Endodermal cell (in vitro differentiated cells): Measurements from ENCODE around the gene PXMP4. TPM values are rescaled to one million over a fixed set of nuclear protein-coding genes. Genes with fewer than 3 reads are reported as not detected.

Experiments used
- DNase-seq: peaks from one replicate; pipeline ENCODE4 v3.0.0-alpha.2; 2017
- H3K27ac ChIP-seq: 2 replicates; pipeline ENCODE4 v1.5.1; 2013; ENCODE audit warnings: mild to moderate bottlenecking, low read depth, low read length, moderate library complexity
- H3K27me3 ChIP-seq: 2 replicates; pipeline ENCODE4 v1.6.1; 2013; ENCODE audit warnings: mild to moderate bottlenecking, low read length, moderate library complexity; ENCODE audit not compliant: insufficient read depth, control insufficient read depth, poor library complexity, severe bottlenecking
- H3K36me3 ChIP-seq: 2 replicates; pipeline ENCODE4 v1.7.0; 2013; ENCODE audit warnings: mild to moderate bottlenecking, low read length, moderate library complexity; ENCODE audit not compliant: control insufficient read depth, insufficient read depth
- H3K4me1 ChIP-seq: one replicate; pipeline ENCODE4 v1.7.0; 2013; ENCODE audit warnings: low read length; ENCODE audit not compliant: control insufficient read depth, insufficient read depth
- H3K4me3 ChIP-seq: 2 replicates; pipeline ENCODE4 v1.5.1; 2013; ENCODE audit warnings: mild to moderate bottlenecking, low read length, moderate library complexity
- H3K9ac ChIP-seq: 2 replicates; pipeline ENCODE4 v1.6.1; 2013; ENCODE audit warnings: mild to moderate bottlenecking, low read length, moderate library complexity; ENCODE audit not compliant: poor library complexity, severe bottlenecking; ENCODE audit errors: extremely low read depth
- H3K9me3 ChIP-seq: 2 replicates; pipeline ENCODE4 v1.6.1; 2013; ENCODE audit warnings: mild to moderate bottlenecking, low read length, moderate library complexity; ENCODE audit not compliant: control insufficient read depth
- H3K27ac Mint-ChIP-seq: 2 replicates; pipeline ENCODE4 v1.8.0; 2020; ENCODE audit warnings: mixed read lengths
- H3K27me3 Mint-ChIP-seq: 2 replicates; pipeline ENCODE4 v1.8.0; 2021; ENCODE audit warnings: mild to moderate bottlenecking, mixed read lengths; ENCODE audit not compliant: insufficient read depth
- H3K36me3 Mint-ChIP-seq: 2 replicates; pipeline ENCODE4 v1.8.0; 2020; ENCODE audit warnings: low read depth, mixed read lengths
- H3K4me1 Mint-ChIP-seq: 2 replicates; pipeline ENCODE4 v1.8.0; 2020; ENCODE audit warnings: mixed read lengths
- H3K4me3 Mint-ChIP-seq: 2 replicates; pipeline ENCODE4 v1.8.0; 2020; ENCODE audit warnings: mild to moderate bottlenecking, moderate library complexity, mixed read lengths
- H3K9me3 Mint-ChIP-seq: 2 replicates; pipeline ENCODE4 v1.8.0; 2020; ENCODE audit warnings: mild to moderate bottlenecking, mixed read lengths
- CTCF ChIP-seq: fragments of 200-600 bp; sonication (generic); conservative IDR thresholded peaks from 2 replicates; pipeline ENCODE4 v1.5.0; 2021; ENCODE audit warnings: antibody characterized with exemption, mild to moderate bottlenecking
- WGBS, 2 experiments: methylation state at CpG; one replicate each; pipeline versions ENCODE4 v1.1.5 to v1.1.7; 2013; ENCODE audit warnings: missing lambda C conversion rate in 2 of 2, mixed read lengths in 1 of 2; ENCODE audit not compliant: insufficient coverage in 1 of 2, insufficient read length in 1 of 2; 5-methylcytosine and 5-hydroxymethylcytosine counted together
- total RNA-seq, 2 donors: library from RNA; stranded (reverse); fragmentation: NEBNext Ultra II Directional in 1 of 2; extraction: Animal tissue kit (Norgen Biotek cat#: 25700) in 1 of 2; gene quantifications; 2 replicates in 1 of 2; 3 replicates in 1 of 2; pipeline ENCODE4 v1.2.1, GENCODE V29; 2021

PXMP4 gene
- total RNA-seq, 2 donors from 2014 or later = 1.5 to 3.8 TPM

DNA sequence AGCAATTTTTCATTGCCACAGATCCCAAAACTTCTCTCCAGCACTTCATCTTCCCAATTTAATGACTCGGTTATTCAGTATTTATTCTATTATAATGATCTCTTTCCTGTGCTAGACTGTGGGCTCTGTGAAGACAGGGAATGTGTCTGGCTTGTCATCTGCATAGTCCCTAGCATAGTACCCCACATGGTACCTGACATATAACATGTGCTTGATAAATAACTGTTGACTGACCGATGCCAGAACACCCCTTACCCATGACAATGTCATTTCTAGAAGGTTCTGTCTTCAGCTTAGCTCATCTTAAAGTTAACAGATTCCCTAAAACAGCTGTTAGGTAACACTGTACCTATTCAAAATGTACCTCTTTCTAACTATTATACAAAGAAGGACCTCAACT lies 3.6 kb downstream of the PXMP4 start:
- H3K9me3 ChIP-seq = no peaks in the 10 kb centered on the region
- no peaks in the 10 kb centered on the region for H3K27me3 ChIP-seq
- DNase-seq = no peak
- Mint-ChIP-seq H3K36me3 (no peaks in the 10 kb centered on the region), H3K4me3 (no peak overlapping the region), H3K27me3 (peaks cover 2% of the 10 kb centered on the region), H3K4me1 (no peaks in the 10 kb centered on the region), H3K9me3 (peaks cover 3% of the 10 kb centered on the region), H3K27ac (no peak overlapping the region)
- no peaks in the 10 kb centered on the region for H3K4me1 ChIP-seq
- TF ChIP-seq CTCF = no peak
- no peak overlapping the region for H3K9ac ChIP-seq
- no peak overlapping the region for H3K27ac ChIP-seq
- H3K36me3 ChIP-seq = no peaks in the 10 kb centered on the region
- WGBS, 2 experiments = 81 to 100% methylated on average over 1 of the region's 2 CpGs
- no peak overlapping the region for H3K4me3 ChIP-seq

- H3K9me3 Mint-ChIP-seq = no peaks in the 10 kb centered on the region
- no peak for DNase-seq
- H3K27me3 ChIP-seq = no peaks in the 10 kb centered on the region
- H3K9me3 ChIP-seq = no peaks in the 10 kb centered on the region
- WGBS, 2 experiments = 91 to 95% methylated on average over 8 to 10 of the region's 10 CpGs
- no peaks in the 10 kb centered on the region for H3K4me1 ChIP-seq
- no peaks in the 10 kb centered on the region for H3K4me1 Mint-ChIP-seq
- TF ChIP-seq CTCF = no peak
- no peak overlapping the region for H3K4me3 Mint-ChIP-seq
- H3K27ac ChIP-seq = no peak overlapping the region
- H3K27ac Mint-ChIP-seq = no peak overlapping the region
- no peak overlapping the region for H3K4me3 ChIP-seq
- no peaks in the 10 kb centered on the region for H3K36me3 Mint-ChIP-seq
- no peaks in the 10 kb centered on the region for H3K36me3 ChIP-seq
- no peaks in the 10 kb centered on the region for H3K27me3 Mint-ChIP-seq
- no peak overlapping the region for H3K9ac ChIP-seq
Measured at GRCh38 chr20:33713865-33714367, 6.2 kb downstream of the PXMP4 start.

DNA sequence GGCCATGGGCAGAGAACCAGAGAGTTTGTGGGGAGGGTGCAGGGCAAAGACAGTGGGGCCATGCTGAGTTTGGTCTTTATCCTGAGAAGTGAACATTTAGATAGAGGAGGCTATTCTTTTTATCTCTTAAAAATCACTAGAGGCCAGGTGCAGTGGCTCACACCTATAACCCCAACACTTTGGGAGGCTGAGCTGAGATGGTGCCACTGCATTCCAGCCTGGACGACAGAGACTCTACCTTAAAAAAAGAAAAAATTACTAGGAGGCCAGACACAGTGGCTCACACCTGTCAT lies 8.7 kb downstream of the PXMP4 start:
- Histone ChIP-seq H3K36me3 (no peaks in the 10 kb centered on the region), H3K9ac (no peak overlapping the region), H3K27ac (no peak overlapping the region), H3K27me3 (no peaks in the 10 kb centered on the region), H3K4me3 (no peak overlapping the region), H3K4me1 (no peaks in the 10 kb centered on the region), H3K9me3 (no peaks in the 10 kb centered on the region)
- no peak overlapping the region for H3K4me3 Mint-ChIP-seq
- no peak for TF ChIP-seq CTCF
- DNase-seq = no peak
- WGBS, 2 experiments = 33% methylated on average over 1 of the region's 1 CpG; no CpG with 5 or more reads in 1 of the 2 experiments
- H3K9me3 Mint-ChIP-seq = no peaks in the 10 kb centered on the region
- no peaks in the 10 kb centered on the region for H3K36me3 Mint-ChIP-seq
- no peaks in the 10 kb centered on the region for H3K4me1 Mint-ChIP-seq
- H3K27me3 Mint-ChIP-seq = no peaks in the 10 kb centered on the region
- H3K27ac Mint-ChIP-seq = no peak overlapping the region
